Thyroid gland (tissue), 4 donors: Measurements from ENCODE around the gene LAMA2.

Experiments used
- POLR2A ChIP-seq, 2 donors: fragments of 450-650 bp; IDR thresholded peaks; one replicate each; pipeline ENCODE4 v1.6.1; 2017; ENCODE audit warnings: antibody characterized with exemption in 2 of 2, mild to moderate bottlenecking in 2 of 2, moderate library complexity in 1 of 2
- TF ChIP-seq, protein P1 (sequence below), 6 experiments: fragments of 200-600 bp in 3 of 6; fragments of 450-650 bp in 3 of 6; sonication (generic) in 3 of 6; IDR thresholded peaks; one replicate each; pipeline ENCODE4 v1.5.1; 2016 to 2019; ENCODE audit warnings: antibody characterized with exemption in 6 of 6, mild to moderate bottlenecking in 2 of 6, inconsistent platforms in 1 of 6, moderate library complexity in 1 of 6

- no peak for TF ChIP-seq POLR2A (IDR thresholded peaks at IDR 0.05)
- TF ChIP-seq, protein P1, sequence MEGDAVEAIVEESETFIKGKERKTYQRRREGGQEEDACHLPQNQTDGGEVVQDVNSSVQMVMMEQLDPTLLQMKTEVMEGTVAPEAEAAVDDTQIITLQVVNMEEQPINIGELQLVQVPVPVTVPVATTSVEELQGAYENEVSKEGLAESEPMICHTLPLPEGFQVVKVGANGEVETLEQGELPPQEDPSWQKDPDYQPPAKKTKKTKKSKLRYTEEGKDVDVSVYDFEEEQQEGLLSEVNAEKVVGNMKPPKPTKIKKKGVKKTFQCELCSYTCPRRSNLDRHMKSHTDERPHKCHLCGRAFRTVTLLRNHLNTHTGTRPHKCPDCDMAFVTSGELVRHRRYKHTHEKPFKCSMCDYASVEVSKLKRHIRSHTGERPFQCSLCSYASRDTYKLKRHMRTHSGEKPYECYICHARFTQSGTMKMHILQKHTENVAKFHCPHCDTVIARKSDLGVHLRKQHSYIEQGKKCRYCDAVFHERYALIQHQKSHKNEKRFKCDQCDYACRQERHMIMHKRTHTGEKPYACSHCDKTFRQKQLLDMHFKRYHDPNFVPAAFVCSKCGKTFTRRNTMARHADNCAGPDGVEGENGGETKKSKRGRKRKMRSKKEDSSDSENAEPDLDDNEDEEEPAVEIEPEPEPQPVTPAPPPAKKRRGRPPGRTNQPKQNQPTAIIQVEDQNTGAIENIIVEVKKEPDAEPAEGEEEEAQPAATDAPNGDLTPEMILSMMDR (IDR thresholded peaks at IDR 0.05) = no peak
These were observed 228.4 kb downstream of the LAMA2 start for GRCh38 chr6:129111346-129111745.
